Stimulated activated CD8-positive, alpha-beta memory T cell treated with anti-CD3 and anti-CD28 coated beads, Interleukin-15, amount 100 ng/mL, for 4 hours (primary cell): ENCODE measurements around the gene PEX11G.

Source experiments
- DNase-seq, 2 donors: peaks; one replicate each; pipeline ENCODE4 v3.0.0-alpha.2; 2020; ENCODE audit warnings: low read depth in 2 of 2

PEX11G gene

DNA sequence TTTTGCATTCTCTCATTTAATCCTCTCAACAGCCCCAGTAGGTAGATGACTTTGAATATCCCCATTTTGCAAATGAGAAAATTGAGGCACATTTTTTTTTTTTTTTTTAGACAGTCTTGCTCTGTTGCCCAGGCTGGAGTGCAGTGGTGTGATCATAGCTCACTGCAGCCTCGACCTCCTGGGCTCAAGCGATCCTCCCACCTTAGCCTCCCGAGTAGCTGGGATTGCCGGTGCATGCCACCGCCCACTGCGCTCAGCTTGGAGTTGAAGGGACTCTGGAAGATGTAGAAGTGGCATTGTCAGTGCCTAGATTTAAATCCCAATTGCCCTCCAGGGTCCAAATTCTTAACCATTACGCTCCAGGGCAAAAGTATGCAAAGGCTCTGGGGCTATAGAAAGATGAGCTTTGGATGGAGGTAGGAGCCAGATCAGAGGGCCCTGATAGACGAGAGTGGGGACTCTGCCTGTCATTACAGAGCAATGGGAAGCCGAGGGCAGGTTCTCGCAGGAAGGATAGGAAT, 32.8 kb upstream of the PEX11G start:
- DNase-seq: no peak

DNA sequence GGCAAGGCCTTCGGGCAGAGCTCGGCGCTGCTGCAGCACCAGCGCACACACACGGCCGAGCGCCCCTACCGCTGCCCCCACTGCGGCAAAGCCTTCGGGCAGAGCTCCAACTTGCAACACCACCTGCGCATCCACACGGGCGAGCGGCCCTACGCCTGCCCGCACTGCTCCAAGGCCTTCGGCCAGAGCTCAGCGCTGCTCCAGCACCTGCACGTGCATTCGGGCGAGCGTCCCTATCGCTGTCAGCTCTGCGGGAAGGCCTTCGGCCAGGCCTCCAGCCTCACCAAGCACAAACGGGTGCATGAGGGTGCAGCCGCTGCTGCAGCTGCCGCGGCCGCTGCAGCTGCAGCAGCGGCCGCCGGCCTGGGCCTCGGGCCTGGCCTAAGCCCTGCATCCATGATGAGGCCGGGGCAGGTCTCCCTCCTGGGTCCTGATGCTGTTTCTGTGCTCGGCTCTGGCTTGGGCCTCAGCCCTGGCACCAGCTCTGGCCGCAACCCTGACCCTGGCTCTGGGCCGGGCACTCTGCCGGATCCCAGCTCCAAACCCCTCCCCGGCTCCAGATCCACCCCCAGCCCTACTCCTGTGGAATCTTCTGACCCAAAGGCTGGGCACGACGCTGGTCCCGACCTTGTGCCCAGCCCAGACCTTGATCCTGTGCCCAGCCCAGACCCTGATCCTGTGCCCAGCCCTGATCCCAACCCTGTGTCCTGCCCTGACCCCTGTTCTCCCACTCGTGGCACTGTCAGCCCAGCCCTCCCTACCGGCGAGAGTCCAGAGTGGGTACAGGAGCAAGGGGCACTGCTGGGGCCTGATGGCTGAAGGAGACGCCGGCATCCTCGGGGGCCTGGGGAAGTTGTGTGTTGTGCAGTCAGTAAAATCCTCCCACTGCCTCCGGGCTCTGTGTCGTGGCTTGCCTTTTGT, 31.6 kb upstream of the PEX11G start:
- DNase-seq: no peak

DNA sequence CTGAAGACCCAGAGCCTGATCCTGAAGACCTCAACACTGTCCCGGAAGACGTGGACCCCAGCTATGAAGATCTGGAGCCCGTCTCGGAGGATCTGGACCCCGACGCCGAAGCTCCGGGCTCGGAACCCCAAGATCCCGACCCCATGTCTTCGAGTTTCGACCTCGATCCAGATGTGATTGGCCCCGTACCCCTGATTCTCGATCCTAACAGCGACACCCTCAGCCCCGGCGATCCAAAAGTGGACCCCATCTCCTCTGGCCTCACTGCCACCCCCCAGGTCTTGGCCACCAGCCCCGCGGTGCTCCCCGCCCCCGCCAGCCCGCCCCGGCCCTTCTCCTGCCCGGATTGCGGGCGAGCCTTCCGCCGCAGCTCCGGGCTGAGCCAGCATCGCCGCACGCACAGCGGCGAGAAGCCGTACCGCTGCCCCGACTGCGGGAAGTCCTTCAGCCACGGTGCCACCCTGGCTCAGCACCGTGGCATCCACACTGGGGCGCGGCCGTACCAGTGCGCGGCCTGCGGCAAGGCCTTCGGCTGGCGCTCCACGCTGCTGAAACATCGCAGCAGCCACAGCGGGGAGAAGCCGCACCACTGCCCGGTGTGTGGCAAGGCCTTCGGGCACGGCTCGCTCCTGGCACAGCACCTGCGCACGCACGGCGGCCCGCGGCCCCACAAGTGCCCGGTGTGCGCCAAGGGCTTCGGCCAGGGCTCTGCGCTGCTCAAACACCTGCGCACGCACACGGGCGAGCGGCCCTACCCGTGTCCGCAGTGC, 30.7 kb upstream of the PEX11G start:
- DNase-seq: no peak

DNA sequence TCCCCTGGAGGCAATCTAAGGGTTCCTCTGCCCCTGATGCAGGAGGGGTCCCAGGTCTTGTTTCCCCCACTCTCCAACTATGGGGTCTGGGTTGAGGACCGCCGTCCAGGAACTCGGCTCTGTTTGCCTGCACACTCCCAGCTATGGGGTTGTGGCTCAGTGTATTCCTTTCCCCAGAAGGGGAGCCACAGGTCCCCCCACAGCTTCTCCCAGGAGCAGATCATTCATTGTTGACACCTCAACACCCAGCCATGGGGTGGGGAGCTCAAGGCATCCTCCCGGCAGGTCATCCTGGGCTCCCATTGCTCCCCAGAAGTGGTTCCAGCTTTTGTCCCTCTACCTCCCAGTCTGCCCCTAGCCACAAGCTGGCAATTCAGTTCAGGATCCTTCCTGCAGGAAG, 28.0 kb upstream of the PEX11G start:
- no peak for DNase-seq

DNA sequence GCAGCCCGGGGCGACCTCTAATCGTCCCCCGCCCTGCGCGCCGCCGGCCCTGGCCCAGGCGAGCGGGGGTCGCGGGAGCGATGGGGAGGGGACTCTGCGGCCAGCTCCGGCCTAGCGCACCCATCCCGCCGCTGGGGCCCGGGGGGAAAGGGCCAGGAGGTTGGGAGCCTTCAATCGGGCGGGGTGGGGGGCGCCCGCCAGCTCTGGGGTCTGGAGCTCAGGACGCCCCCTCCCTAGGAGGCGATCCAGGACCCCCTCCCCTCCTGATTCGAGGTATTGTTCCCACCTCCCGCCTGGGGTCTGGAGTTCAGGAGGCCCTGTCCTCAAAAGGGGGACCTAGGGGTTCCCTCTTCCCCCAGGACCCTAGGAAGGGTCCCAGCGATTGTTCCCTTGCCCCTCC, 27.5 kb upstream of the PEX11G start:
- no peak for DNase-seq

DNA sequence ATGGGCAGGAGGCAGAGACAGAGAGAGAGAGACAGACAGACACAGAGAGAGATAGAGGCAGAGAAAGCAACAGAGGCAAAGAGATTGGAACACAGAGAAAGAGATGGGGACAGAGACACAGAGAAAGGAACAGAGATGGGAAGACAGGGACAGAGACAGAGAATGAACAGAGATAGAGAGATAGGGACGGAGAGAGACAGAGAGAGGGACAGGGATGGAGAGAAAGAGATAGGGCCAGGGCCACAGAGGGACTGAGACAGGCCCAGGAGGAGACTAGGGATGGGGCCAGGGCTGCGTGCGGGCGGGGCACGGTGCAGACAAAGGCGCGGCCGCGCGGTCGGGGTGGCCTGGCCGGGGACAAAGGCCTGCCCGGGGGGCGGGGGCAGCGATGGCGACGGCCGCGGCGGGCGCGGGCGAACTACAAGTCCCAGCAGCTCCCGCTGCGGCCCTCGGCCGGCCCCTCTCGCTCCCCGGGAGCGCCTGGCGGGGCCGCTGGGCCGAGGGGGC, 26.9 kb upstream of the PEX11G start, which contains the start of gene ZNF358:
TSS of gene ZNF358 (plus strand) at position 459 of the 507 bp plus-strand sequence. CDS start 3,140 bp downstream, outside the sequence.
- no peak for DNase-seq

DNA sequence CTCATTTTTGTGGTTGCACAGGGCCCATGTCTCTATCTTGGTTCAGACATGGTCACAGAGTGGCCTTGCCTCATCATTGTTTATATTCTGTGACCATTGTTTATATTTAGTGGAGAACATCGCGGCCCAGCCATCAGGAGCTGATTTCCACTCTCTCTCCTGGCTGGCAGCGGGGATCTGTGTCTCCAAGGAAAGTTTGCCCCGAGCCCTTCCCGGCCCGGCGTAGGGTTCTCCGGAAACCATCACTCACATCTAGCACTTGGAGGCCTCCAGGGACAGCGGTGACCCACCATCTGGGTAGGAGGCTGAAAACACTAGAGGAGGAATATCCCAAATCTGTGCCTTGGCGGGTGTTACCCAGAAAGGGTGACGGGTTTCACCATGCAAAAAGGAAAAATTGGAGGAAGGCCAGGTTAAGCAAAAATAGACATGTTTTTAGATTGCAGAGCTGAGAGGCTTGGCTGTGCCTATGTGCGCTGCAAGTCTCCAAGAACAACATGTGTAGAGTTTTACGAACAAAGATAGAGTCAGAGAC, 26.3 kb upstream of the PEX11G start:
- DNase-seq: no peak

DNA sequence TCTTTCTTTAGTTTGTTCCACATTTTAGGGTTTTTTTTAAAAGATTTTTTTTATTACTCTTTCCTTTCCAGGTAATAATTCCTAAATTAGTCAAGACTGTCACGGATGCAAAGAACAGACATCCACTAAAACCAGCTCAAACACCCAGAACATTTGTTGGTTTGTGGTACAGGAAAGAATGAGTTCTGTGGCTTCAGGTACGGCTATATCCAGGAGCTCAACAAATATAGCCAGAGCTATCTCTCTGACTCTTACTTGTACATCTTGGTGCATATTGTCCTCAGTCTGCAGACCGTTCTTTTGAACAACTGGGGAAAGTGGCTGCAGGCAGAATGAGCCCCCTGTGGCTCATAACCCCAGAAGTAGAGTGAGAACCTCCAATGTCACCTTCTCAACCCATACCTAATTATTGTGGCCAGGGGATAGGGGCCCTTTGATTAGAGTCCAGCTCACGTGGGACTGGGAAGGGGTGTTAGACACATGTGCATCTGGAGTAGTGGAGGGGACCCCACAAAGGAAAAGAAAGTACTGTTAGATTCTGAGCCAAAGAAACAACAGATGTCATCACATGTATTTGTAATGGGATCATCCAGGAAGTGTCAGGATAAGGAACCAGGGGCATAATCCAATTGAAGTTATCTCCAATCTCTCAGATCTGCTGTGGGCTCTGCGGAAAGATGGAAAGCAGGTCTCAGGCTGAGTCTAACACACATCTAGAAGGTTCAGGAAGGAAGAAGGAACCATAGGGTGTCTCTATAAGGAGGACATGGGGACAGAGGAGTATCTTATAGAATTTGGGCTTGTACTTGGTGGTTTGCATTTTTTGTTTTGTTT, 25.2 kb upstream of the PEX11G start:
- no peak for DNase-seq

DNA sequence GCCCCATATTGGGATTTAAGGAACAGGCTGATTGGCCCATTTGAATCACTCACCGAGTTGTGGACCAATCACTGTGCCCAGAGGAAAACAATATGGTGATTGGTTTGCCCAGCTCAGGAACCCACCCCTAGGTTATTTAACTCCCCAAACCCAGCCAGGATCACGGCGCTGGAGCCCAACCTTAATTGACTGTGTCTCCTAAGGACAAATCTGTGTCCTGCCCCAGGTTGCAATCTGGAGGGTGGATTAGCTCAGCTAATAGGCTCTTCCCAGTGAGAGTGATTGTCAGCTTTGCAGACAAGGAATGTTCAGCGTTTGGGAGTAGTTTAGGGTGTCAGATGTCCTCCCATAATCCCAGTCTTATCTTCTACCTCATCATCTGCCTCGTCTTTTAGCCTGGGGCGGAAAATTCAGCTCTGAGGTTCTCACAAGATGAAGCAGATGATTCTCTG, 23.6 kb upstream of the PEX11G start:
- no peak for DNase-seq

DNA sequence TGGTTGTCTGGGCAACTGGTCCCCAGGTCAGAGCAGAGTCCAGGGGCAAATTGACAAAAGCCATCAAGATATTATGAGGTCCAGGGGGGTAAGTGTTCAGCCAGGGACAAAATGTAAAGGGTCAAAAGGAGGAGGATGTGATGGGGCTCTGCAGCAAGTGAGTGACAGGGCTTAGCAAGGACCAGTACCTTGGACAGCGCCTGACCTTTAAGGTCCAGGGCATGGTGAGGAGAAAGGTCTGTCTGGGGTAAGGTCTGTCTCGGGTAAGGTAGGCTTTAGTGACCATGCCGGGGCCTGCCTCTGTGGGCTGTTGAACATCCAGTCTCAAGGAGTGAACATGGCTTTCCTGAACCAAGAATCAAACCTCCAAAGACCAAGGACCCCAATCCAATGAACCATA, 20.8 kb upstream of the PEX11G start:
- no peak for DNase-seq

DNA sequence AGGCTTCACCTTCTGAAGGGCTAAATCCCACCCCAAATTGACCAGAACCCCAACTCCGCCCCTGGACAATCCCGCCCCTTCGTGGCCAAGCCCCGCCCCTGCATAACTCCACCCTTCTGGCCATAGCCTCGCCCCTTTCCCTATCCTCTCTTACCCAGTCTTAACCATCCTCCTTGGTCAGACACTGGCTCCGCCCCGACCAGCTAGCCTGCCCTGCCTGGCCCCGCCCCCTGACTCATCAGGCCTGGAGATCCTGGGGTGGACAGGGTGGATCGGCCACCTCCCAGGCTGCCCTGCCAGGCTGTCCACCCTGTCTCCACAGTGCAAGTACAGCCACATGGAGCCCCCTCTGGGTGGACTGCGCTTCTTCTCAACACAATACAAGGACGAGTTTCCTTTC, 19.0 kb upstream of the PEX11G start:
- DNase-seq: no peak

DNA sequence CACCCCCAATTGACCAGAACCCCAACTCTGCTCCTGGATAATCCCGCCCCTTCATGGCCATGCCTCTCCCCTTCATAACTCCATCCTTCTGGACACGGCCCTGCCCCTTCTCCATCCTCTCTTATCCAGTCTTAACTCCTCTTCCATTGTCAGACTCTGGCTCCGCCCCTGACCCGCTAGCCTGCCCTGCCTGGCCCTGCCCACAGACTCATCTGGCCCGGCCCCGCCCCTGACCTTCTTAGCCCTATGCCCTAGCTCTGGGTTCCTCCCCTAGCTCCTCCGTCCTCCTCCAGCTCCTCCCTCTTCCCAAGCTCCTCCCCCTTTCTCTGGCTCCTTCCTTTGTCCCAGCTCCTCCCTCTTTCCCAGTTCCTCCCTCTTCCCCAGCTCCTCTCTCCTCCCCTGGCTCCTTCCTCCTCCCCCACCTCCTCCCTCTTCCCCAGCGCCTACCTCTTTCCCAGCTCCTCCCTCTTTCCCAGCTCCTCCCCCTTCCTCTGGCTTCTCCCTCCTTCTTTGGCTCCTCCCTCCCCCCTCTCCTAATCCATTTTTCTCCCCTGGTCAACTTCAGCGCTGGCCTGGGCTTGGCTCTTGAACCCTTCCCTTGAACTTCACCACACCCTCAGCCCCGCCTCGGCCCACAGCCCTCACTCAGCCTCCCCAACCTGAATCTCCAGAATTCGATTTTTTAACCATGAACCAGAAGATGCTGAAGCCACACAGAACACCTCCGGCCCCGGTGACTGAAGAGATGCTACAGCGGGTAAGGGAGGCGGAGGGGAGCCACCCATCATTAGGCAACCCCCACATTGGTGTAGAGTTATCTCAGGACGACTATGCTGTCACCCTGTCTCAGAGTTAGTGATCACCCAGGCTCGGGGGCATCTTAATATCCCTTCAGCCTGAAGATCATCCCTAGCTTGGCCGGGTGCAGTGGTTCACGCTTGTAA, 17.8 kb upstream of the PEX11G start:
- DNase-seq: no peak

DNA sequence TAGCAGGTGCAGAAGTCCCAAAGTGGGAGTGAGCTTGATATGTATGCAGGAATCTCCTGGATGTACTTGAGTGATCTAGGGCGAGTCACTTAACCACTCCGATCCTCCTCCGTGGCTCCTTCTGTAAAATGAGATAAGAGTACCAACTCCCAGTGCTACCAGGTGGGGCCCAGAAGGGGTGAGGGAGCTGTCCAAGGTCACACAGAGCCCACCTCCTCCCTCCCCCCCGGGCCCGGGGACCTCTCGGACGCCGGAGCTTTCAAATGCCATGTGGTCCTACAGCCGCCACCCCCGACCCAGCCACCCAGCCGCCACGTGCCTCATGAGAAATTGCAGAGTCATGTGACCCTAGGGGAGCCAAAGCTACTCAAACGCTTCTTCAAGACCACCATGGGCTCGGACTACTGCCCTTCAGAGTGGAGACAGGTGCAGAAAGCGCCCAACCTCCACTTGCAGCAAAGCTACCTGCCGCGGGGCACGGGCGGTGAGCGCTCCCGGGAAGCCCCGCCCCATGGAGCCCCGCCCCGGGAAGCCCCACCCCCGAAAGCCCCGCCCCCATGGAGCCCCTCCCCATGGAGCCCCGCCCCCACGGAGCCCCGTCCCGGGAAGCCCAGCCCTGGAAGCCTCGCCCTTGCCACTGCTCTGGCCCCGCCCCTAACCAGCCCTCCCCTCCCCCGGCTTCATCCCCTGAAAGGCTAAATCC, 17.0 kb upstream of the PEX11G start:
- no peak for DNase-seq

DNA sequence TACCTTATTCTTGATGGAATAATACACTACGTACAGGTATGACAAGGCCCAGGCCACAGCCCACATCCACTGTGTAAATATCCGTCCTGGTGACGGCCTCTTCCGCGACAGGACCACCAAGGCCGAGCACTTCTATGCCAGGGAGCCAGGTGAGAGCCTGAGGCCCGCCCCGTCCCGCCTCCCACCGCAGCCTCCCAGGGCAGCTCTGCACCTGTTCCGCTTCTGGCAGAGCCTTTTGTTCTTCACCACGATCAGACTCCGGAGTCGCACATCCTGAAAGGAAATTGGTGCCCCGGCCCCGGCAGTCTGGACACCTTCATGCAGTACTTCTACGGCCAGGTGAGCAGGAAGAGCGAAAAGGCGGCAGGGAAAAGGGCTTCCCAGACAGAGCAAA, 16.4 kb upstream of the PEX11G start:
- DNase-seq: no peak

DNA sequence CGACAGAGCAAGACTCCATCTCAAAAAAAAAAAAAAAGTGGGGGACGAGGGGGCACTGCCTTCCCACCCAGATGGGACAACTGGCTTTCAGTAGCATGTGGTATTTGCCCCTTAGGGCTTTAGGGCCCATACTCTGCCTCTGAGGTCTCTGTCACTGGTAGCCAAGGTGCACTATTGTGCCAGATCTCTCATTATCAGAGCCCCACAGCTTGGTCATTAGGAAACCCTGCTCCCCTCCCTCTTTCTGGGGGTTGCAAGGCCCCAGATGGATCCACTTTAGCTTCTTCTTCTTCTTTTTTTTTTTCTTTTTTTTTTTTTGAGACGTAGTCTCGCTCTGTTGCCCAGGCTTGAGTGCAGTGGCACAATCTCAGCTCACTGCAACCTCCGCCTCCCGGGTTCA, 15.8 kb upstream of the PEX11G start:
- no peak for DNase-seq

DNA sequence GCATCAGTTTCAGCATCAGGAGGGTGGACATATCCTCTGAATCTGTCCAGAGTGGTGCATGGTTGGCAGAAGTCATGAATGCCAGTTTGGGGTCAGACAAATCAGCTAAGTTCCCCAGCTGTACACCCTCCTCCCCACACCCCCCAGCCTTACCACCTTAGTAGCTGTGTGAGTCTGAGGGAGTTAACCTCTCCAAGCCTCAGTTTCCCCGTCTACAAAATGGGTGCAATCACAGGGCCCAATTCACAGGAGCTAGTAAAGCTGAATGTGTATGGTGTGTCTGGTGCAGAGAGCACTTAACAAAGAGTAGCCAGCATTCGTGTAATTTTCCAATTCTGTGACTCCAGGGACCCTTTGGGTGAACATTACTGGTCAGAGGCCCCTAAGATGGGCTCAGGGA, 13.7 kb upstream of the PEX11G start:
- DNase-seq: no peak

DNA sequence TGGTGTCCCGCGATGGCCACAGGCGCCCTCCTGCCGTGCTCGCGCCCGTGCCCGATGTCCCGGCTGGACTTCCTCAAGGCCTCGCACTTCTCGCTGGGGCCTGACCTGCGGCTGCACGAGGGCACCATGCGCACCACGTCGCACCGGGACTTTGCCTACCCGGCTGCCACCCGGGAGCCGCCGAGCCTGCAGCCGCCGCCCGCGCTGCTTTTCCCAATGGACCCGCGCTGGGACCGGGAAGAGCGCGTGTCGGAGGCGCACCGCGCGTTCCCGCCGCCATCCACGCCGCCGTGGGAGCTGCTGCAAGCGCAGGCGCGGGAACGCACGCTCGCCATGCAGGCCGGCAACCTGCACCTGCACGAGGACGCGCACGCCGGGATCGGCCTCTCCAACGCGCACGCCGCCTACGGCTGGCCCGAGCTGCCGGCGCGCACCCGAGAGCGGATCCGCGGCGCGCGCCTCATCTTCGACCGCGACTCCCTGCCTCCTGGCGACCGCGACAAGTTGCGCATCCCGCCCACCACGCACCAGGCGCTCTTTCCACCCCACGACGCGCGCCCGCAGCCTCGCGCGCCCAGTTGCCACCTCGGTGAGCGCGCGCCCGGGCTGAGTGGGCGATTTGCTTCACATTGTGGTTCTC, 12.1 kb upstream of the PEX11G start:
- no peak for DNase-seq

DNA sequence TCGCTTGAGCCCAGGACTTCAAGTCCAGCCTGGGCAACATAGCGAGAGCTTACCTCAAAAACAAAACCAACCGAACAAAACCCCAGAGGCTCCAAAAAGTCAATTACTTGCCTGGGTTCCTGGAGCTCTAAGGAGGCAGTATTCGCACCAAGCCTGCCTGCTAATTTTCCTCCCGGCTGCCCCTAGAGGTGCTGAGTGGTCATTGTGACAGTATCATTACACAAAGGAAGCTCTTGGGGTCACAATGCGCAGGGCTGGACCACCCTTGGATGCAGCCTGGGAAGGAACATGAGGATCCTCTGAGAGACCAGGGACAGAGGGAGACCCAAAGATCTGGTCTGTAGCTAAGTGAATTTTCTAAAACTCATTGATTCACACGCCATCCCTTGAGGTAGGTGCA, 8.5 kb upstream of the PEX11G start:
- DNase-seq: no peak
